ENCODE results near the gene SORCS2.

GRCh38 chr4:7387925-7388324 is 195.6 kb downstream of the SORCS2 start:
- TF ChIP-seq FOXM1 (IDR thresholded peaks at IDR 0.05; ENCODE audit: borderline replicate concordance) (no peak), FOXA1 (IDR thresholded peaks at IDR 0.05) (no peak), SUZ12 (IDR thresholded peaks at IDR 0.05) (no peak)
